Measurements from ENCODE around the gene TEX9. TPM values are rescaled to one million over a fixed set of nuclear protein-coding genes. Genes with fewer than 3 reads are reported as not detected.

Gene TEX9
- total RNA-seq, 1 experiment from 2014 or later: 11.8 TPM

DNA sequence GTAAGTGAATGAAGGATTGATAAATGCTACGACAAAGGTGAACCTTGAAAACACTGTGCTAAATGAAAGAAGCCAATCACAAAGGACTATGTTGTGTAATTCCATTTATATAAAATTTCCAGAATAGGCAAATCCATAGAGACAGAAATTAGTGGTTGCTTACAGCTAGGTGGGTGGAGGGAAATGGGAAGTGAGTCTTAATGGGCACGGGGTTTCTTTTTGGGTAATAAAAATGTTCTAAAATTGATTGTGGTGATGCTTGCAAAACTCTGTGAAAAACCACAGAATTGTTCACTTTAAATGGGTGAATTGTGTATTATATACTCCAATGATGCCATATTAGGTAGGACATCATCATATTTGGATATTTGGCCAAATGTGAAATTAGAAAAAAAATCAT lies 20.9 kb upstream of the TEX9 start:
- POLR2A ChIA-PET (ENCODE audit: unreplicated experiment): no interaction called here
- BruUV-seq (replicated peaks): no TSS peak
- no peaks in the 10 kb centered on the region for H3F3A ChIP-seq (ENCODE audit: insufficient read depth, low read depth)

DNA sequence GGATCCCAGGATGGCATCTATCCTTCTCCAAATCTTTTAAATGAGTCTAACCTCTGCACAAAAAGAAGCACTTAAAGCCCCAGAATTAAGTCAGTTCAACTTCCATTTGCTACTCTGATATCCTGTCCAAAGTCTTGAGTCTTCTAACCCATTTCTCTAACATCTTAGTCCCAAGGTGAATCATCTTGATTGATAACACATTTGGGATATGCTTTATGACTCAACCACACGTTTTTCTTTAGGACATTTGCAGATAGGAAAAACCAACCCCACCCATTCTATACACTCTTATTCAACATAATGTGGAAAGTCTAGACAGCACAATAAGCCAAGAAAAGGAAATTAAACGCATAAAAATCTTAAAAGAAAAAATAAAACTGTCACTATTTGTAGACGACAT lies 18.8 kb upstream of the TEX9 start:
- Histone ChIP-seq H2AFZ (no peak overlapping the region), H3K4me1 (replicated peaks; ENCODE audit: insufficient read depth) (no peaks in the 10 kb centered on the region), H3K36me3 (ENCODE audit: low read depth) (no peaks in the 10 kb centered on the region), H3K27ac (no peak overlapping the region), H3K27me3 (ENCODE audit: insufficient read depth, low read depth) (no peaks in the 10 kb centered on the region), H3K79me2 (ENCODE audit: low read depth) (no peaks in the 10 kb centered on the region), H3F3A (ENCODE audit: insufficient read depth, low read depth) (no peaks in the 10 kb centered on the region), H3K4me2 (no peak overlapping the region), H3K9me3 (ENCODE audit: insufficient read depth, low read depth) (no peaks in the 10 kb centered on the region), H3K9me2 (ENCODE audit: insufficient read depth) (no peaks in the 10 kb centered on the region), H4K20me1 (ENCODE audit: insufficient read depth) (no peaks in the 10 kb centered on the region), H3K4me3 (no peak overlapping the region)
- no peak for DNase-seq
- TF ChIP-seq EZH2 (IDR thresholded peaks at IDR 0.05; ENCODE audit: low read depth): no peak
- TF ChIP-seq, protein P1, sequence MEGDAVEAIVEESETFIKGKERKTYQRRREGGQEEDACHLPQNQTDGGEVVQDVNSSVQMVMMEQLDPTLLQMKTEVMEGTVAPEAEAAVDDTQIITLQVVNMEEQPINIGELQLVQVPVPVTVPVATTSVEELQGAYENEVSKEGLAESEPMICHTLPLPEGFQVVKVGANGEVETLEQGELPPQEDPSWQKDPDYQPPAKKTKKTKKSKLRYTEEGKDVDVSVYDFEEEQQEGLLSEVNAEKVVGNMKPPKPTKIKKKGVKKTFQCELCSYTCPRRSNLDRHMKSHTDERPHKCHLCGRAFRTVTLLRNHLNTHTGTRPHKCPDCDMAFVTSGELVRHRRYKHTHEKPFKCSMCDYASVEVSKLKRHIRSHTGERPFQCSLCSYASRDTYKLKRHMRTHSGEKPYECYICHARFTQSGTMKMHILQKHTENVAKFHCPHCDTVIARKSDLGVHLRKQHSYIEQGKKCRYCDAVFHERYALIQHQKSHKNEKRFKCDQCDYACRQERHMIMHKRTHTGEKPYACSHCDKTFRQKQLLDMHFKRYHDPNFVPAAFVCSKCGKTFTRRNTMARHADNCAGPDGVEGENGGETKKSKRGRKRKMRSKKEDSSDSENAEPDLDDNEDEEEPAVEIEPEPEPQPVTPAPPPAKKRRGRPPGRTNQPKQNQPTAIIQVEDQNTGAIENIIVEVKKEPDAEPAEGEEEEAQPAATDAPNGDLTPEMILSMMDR (conservative IDR thresholded peaks at IDR 0.05): no peak
- intact Hi-C loops (cut with micrococcal nuclease; ENCODE audit: unreplicated experiment): no loop called here
- ChIA-PET CTCF (no interaction called here), POLR2A (ENCODE audit: unreplicated experiment) (no interaction called here)
- no TSS peak for BruUV-seq (replicated peaks)

More for the DNA sequence above, 20.9 kb upstream of the TEX9 start:
- intact Hi-C loops (cut with micrococcal nuclease; ENCODE audit: unreplicated experiment): no loop called here
- H3K36me3 ChIP-seq (ENCODE audit: low read depth): no peaks in the 10 kb centered on the region
- H3K27me3 ChIP-seq (ENCODE audit: insufficient read depth, low read depth): no peaks in the 10 kb centered on the region
- CTCF ChIA-PET: no interaction called here
- DNase-seq: no peak
- no peaks in the 10 kb centered on the region for H3K79me2 ChIP-seq (ENCODE audit: low read depth)
- H3K27ac ChIP-seq: no peak overlapping the region
- no peaks in the 10 kb centered on the region for H4K20me1 ChIP-seq (ENCODE audit: insufficient read depth)
- H2AFZ ChIP-seq: no peak overlapping the region
- H3K9me3 ChIP-seq (ENCODE audit: insufficient read depth, low read depth): no peaks in the 10 kb centered on the region
- no peaks in the 10 kb centered on the region for H3K9me2 ChIP-seq (ENCODE audit: insufficient read depth)
- H3K4me3 ChIP-seq: no peak overlapping the region
- H3K4me1 ChIP-seq (replicated peaks; ENCODE audit: insufficient read depth): no peaks in the 10 kb centered on the region
- TF ChIP-seq EZH2 (IDR thresholded peaks at IDR 0.05; ENCODE audit: low read depth): no peak
- TF ChIP-seq, protein P1 (conservative IDR thresholded peaks at IDR 0.05): no peak
- no peak overlapping the region for H3K4me2 ChIP-seq

DNA sequence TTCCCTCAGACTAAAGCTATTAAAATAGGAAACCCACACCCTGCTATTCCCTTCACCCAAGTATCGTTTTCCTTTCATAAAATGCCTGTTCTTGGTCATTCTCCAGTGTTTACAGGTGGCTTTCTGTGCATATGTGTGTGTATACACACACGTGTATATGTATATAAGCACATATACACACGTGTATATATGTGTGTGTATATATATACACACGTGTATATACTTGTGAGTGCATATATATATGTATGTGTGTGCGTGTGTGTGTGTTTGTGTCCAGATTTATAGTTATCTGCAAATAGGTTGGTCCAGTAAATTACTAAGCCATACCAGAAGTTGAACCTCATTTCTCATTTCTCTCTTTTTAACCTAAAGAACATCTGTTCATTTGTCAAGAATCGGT lies 15.7 kb upstream of the TEX9 start:
- TF ChIP-seq, protein P1 (conservative IDR thresholded peaks at IDR 0.05): no peak
- TF ChIP-seq EZH2 (IDR thresholded peaks at IDR 0.05; ENCODE audit: low read depth): no peak
- no peaks in the 10 kb centered on the region for H3F3A ChIP-seq (ENCODE audit: insufficient read depth, low read depth)
- CTCF ChIA-PET: no interaction called here

More for the DNA sequence above, 15.7 kb upstream of the TEX9 start:
- POLR2A ChIA-PET (ENCODE audit: unreplicated experiment): no interaction called here
- intact Hi-C loops (cut with micrococcal nuclease; ENCODE audit: unreplicated experiment): no loop called here
- Histone ChIP-seq H3K79me2 (ENCODE audit: low read depth) (no peaks in the 10 kb centered on the region), H3K36me3 (ENCODE audit: low read depth) (no peaks in the 10 kb centered on the region), H3K4me1 (replicated peaks; ENCODE audit: insufficient read depth) (no peaks in the 10 kb centered on the region), H3K27ac (no peak overlapping the region), H2AFZ (no peak overlapping the region), H3K9me2 (ENCODE audit: insufficient read depth) (no peaks in the 10 kb centered on the region), H3K9me3 (ENCODE audit: insufficient read depth, low read depth) (no peaks in the 10 kb centered on the region), H4K20me1 (ENCODE audit: insufficient read depth) (no peaks in the 10 kb centered on the region), H3K4me3 (no peak overlapping the region), H3K4me2 (no peak overlapping the region), H3K27me3 (ENCODE audit: insufficient read depth, low read depth) (no peaks in the 10 kb centered on the region)
- DNase-seq: no peak
- BruUV-seq (replicated peaks): no TSS peak
